ENCODE data around the gene PPP1R15B.

PPP1R15B gene

GRCh38 chr1:204366759-204367158 is 44.9 kb downstream of the PPP1R15B start:
- DNase-seq (ENCODE audit: low spot score) = peak; percentile 30

DNA sequence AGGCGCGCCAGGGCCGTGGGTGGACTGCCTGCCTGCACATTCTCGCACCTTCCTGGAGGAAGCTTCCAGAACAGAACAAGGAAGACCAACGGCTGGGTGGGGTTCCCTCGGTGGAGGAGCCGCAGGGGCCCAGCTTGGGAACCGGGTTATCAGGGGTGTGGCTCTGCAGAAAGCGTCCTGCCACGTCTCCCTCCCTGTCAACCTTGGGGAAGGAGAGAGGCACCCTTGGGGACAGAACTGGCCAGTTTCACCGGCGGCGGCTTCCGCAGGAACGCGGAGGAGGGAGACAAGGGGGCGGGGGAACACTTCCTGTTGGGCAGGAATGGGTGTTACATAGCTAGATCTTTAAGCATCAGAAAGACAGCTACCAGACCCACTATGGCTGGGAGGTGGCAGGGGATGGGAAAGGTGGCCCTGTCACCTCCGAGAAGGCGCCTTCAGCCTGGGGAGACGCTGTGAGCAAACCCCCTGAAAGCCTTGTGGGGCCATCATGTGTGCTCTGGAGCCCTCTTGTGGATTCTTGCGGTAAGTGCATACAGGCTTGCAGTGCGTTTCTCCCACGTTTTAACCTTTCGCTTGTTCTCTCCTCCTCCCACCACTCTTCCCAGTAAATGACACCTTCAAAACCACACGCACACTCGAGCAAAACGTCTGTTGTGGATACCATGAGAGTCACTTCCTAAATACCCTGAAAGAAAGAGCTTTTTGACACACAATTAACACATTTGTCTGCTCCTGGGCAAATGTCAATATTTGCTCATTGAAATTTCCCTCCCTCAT is 48.1 kb downstream of the PPP1R15B start:
- peak; percentile 81 for DNase-seq (ENCODE audit: low spot score)

GRCh38 chr1:204362984-204363334 is 48.7 kb downstream of the PPP1R15B start:
- DNase-seq (ENCODE audit: low spot score) = no peak

- no peak for DNase-seq (ENCODE audit: low spot score)
Observed at GRCh38 chr1:204361781-204362180, 49.8 kb downstream of the PPP1R15B start.

DNA sequence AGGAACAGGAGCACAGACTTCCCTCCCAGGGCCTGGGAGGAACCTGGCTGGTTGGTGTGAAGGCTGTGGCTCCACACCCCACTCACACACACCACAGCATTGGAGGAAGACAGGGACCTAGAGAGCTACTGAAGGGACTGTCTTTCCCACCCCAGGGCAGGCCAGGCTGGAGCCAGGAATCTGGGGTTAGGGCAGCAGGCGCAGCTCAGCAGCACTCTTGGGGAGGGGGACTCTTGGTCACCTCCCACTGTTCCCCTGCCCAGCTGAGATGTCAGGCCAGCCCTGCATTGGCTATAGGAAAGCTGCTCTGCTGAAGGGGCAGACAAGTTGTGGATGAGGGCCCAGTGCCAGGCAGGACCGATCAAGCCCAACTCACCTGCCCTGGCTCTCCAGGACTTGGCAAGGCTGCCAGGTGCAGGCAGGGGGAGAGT is 50.3 kb downstream of the PPP1R15B start:
- DNase-seq (ENCODE audit: low spot score) = no peak

GRCh38 chr1:204360314-204360713 is 51.3 kb downstream of the PPP1R15B start:
- DNase-seq (ENCODE audit: low spot score) = no peak

DNA sequence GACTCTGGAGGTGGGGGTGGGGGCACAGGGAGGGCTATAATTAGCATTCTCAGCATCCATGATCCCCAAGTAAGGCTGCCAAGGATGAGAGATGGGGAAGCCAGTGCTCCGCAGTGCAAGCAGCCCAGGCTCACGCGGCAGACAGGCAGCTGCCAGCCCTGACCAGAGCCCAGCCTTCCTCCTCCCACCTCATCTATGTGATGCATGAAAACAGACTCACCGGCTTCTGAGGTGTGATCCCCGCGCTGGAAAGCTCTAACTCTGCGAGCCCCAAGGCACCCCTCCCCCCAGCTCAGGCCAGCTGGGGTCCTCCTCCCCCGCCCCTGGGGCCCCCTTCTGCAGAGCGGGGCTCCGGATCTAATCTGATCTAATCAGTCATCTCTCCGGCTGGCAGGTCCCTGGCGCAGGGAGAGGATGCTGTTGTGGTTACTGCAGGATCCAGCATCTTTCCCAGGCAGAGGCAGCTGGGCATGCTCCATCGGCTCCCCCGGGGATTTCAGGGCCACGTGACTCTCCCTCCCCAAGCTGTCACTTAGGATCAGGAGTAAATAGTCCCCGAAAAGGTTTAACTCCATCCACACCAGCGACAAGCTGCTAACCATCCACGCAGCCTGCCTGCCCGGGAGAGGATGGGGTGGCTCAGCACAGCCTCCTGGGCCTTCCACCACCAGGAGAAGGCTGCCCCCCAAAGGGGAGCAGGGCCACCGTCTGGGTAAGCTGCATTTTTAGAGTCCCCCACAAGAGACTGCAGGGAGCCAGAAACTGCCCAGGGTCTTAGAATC is 52.0 kb downstream of the PPP1R15B start, which contains the start of gene PLEKHA6:
Gene PLEKHA6, minus strand, starts transcription at position 456 of the 782 bp plus-strand sequence. CDS start 86,202 bp downstream, outside the sequence.
- DNase-seq (ENCODE audit: low spot score) = peak; percentile 53

DNA sequence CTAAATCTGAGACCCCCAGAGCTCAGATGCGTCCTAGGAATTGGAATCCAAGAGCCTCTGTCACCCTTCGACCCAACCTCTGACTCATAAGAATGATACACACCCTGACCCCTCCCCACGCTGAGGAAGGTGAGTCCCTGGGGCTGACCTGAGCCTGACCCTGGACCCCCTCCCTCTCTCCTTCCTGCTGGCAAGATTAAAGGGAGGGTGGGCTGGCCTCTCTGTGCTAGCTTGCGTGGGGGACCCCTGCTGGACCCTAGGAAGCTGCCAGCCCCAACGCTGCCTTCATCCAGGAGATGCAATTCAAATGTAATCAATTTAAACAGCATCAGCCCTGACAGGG is 52.5 kb downstream of the PPP1R15B start:
- DNase-seq (ENCODE audit: low spot score) = no peak

GRCh38 chr1:204358605-204359004 is 53.0 kb downstream of the PPP1R15B start:
- DNase-seq (ENCODE audit: low spot score) = no peak

GRCh38 chr1:204357551-204358490 is 53.8 kb downstream of the PPP1R15B start:
- DNase-seq (ENCODE audit: low spot score) = no peak

DNA sequence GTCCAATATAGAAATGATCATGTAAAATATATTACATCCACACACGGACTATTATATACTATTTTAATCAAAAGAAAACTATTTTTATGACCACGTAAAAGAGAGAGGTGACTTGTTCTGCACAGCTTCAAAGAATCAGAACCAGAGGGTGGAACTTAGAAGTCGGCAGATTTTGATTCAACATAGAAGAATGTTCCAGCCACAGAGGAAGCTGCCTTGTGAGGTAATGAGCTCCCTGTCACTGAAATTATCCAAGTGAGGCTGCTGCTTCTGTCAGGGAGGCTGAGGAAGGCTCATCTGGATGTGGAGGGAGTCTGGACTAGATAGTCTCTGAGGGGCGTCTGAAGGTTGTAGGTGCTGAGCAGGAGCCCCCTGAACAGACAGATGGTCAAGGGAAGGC is 54.6 kb downstream of the PPP1R15B start:
- DNase-seq (ENCODE audit: low spot score) = peak; percentile 47

DNA sequence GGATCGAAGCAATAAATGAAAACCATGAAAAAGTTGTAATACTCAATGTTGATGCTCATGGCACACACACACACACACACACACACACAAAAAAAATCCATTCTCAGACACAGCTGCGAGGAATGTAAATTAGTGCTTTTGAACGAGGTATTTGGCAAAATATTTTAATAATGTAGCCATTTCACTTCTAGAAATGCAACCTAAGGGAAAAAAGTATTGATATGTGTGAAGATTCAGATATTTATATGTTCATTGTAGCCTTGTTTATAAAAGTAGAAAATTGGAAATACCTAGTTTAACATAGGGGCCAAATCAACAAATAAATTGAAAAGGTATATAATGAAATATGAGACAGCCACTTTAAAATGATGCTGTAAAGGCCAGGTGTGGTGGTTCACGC is 55.7 kb downstream of the PPP1R15B start:
- no peak for DNase-seq (ENCODE audit: low spot score)

- DNase-seq (ENCODE audit: low spot score) = no peak
Observed at GRCh38 chr1:204354579-204354978, 57.0 kb downstream of the PPP1R15B start.

Data from AG20443 (cell line).